ENCODE results near the gene LLGL1. TPM values are rescaled to one million over a fixed set of nuclear protein-coding genes. Genes with fewer than 3 reads are reported as not detected.

The LLGL1 gene
- total RNA-seq, 1 experiment from 2014 or later: 16.4 TPM

DNA sequence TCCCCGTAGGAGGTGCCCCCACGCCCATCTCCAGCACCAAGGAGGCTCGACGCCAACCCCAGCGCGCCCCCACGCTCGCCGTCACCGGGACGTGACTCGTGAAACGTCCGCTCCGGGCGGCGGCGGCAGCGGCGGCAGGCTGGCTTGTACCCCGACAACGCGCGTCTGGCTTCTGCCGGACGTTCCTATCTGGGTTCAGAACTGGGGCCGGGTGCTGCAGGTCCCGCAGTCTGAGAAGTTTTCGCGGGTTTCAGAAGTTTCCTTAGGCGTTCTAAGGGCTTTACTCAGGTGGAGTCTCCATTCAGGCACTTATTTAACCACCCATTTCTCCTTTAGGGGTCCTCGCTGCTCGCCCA is 42.5 kb upstream of the LLGL1 start:
- peaks cover 24% of the 10 kb centered on the region for H3K4me1 Mint-ChIP-seq (ENCODE audit: insufficient read depth, unreplicated experiment)
- H3K27ac Mint-ChIP-seq (ENCODE audit: low read depth, unreplicated experiment): peak overlapping the region; percentile 92
- H3K9me3 Mint-ChIP-seq (ENCODE audit: unreplicated experiment): no peaks in the 10 kb centered on the region
- DNase-seq (ENCODE audit: unreplicated experiment): no peak
- H3K4me3 Mint-ChIP-seq (ENCODE audit: unreplicated experiment): peak overlapping the region; percentile 95
- CTCF ChIA-PET: interaction anchor here (1.3 to 1.6 kb wide), 2 partner anchors 11 to 30 kb away, joined by 4 read pairs; no protein-coding TSS in a partner anchor
- H3K27me3 Mint-ChIP-seq (ENCODE audit: insufficient read depth, unreplicated experiment): no peaks in the 10 kb centered on the region
- H3K36me3 Mint-ChIP-seq (ENCODE audit: insufficient read depth, unreplicated experiment): peaks cover 13% of the 10 kb centered on the region
- no peak for TF ChIP-seq CTCF (IDR thresholded peaks at IDR 0.05; ENCODE audit: unreplicated experiment)
- intact Hi-C loops (cut with micrococcal nuclease): no loop called here
- POLR2A ChIA-PET: interaction anchor here (0.7 to 4.9 kb wide), 17 partner anchors 10 to 1060 kb away, joined by 3 to 32 read pairs (median 4); partner anchors contain the start of gene FAM83G
- no TSS peak for BruUV-seq (replicated peaks)

GRCh38 chr17:18183334-18184142 is 41.9 kb upstream of the LLGL1 start, which contains the start of gene ALKBH5:
Gene ALKBH5 (plus strand): TSS chr17:18183828. CDS start chr17:18184244, 416 bp downstream.
- TSS peak; percentile 49 for BruUV-seq (replicated peaks)
- intact Hi-C loops (cut with micrococcal nuclease): loop anchor here (2.0 kb wide), 1 partner anchor 43 kb away; no protein-coding TSS in a partner anchor
- peak; percentile 99 for DNase-seq (ENCODE audit: unreplicated experiment)
- H3K4me3 Mint-ChIP-seq (ENCODE audit: unreplicated experiment): peak within 1 kb of the TSS; percentile 95
- no peaks in the 10 kb centered on the region for H3K27me3 Mint-ChIP-seq (ENCODE audit: insufficient read depth, unreplicated experiment)
- peak; percentile 21 for TF ChIP-seq CTCF (IDR thresholded peaks at IDR 0.05; ENCODE audit: unreplicated experiment)
- H3K36me3 Mint-ChIP-seq (ENCODE audit: insufficient read depth, unreplicated experiment): peaks cover 19% of the 10 kb centered on the region
- H3K4me1 Mint-ChIP-seq (ENCODE audit: insufficient read depth, unreplicated experiment): peaks cover 30% of the 10 kb centered on the region
- POLR2A ChIA-PET: interaction anchor here (0.6 to 4.9 kb wide), 22 partner anchors 10 to 1060 kb away, joined by 3 to 32 read pairs (median 4); partner anchors contain the start of genes FAM83G and SREBF1
- CTCF ChIA-PET: interaction anchor here (1.3 to 1.6 kb wide), 2 partner anchors 10 to 31 kb away, joined by 4 read pairs; no protein-coding TSS in a partner anchor
- H3K27ac Mint-ChIP-seq (ENCODE audit: low read depth, unreplicated experiment): peak within 1 kb of the TSS; percentile 92
- H3K9me3 Mint-ChIP-seq (ENCODE audit: unreplicated experiment): no peaks in the 10 kb centered on the region

DNA sequence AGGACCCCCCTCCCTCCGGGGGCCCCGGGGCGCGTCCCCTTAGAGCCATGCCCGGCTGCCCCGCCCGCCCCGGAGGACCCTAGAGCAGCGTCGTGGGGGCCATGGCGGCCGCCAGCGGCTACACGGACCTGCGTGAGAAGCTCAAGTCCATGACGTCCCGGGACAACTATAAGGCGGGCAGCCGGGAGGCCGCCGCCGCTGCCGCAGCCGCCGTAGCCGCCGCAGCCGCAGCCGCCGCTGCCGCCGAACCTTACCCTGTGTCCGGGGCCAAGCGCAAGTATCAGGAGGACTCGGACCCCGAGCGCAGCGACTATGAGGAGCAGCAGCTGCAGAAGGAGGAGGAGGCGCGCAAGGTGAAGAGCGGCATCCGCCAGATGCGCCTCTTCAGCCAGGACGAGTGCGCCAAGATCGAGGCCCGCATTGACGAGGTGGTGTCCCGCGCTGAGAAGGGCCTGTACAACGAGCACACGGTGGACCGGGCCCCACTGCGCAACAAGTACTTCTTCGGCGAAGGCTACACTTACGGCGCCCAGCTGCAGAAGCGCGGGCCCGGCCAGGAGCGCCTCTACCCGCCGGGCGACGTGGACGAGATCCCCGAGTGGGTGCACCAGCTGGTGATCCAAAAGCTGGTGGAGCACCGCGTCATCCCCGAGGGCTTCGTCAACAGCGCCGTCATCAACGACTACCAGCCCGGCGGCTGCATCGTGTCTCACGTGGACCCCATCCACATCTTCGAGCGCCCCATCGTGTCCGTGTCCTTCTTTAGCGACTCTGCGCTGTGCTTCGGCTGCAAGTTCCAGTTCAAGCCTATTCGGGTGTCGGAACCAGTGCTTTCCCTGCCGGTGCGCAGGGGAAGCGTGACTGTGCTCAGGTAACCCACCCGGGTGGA is 41.0 kb upstream of the LLGL1 start:
- TF ChIP-seq CTCF (IDR thresholded peaks at IDR 0.05; ENCODE audit: unreplicated experiment): no peak
- DNase-seq (ENCODE audit: unreplicated experiment): peak; percentile 33
- peak overlapping the region; percentile 95 for H3K4me3 Mint-ChIP-seq (ENCODE audit: unreplicated experiment)
- intact Hi-C loops (cut with micrococcal nuclease): loop anchor here (2.0 kb wide), 1 partner anchor 44 kb away; no protein-coding TSS in a partner anchor
- peaks cover 30% of the 10 kb centered on the region for H3K4me1 Mint-ChIP-seq (ENCODE audit: insufficient read depth, unreplicated experiment)
- ChIA-PET CTCF (interaction anchor here (0.7 kb wide), 1 partner anchor 97 kb away, joined by 3 read pairs; no protein-coding TSS in a partner anchor), POLR2A (interaction anchor here (0.6 to 4.9 kb wide), 15 partner anchors 9 to 952 kb away, joined by 3 to 32 read pairs (median 4); partner anchors contain the start of gene SREBF1)
- peaks cover 26% of the 10 kb centered on the region for H3K36me3 Mint-ChIP-seq (ENCODE audit: insufficient read depth, unreplicated experiment)
- H3K27me3 Mint-ChIP-seq (ENCODE audit: insufficient read depth, unreplicated experiment): no peaks in the 10 kb centered on the region
- BruUV-seq (replicated peaks): no TSS peak
- no peaks in the 10 kb centered on the region for H3K9me3 Mint-ChIP-seq (ENCODE audit: unreplicated experiment)
- H3K27ac Mint-ChIP-seq (ENCODE audit: low read depth, unreplicated experiment): peak overlapping the region; percentile 75

Data from MCF 10A (cell line).